LNCaP clone FGC (cell line): ENCODE data around the gene TPX2.

Source experiments
- DNase-seq: peaks from one replicate; pipeline ENCODE4 v3.0.0-alpha.2; 2011; ENCODE audit warnings: low read depth
- H3K4me3 ChIP-seq: 2 replicates; pipeline ENCODE4 v1.5.1; 2011; ENCODE audit warnings: mild to moderate bottlenecking, low read depth, low read length, control low read depth
- TF ChIP-seq, protein P1 (sequence below): IDR thresholded peaks from 2 replicates; pipeline ENCODE4 v1.5.1; 2012; ENCODE audit warnings: mild to moderate bottlenecking; ENCODE audit not compliant: control insufficient read depth, insufficient read depth; ENCODE audit errors: extremely low read depth

The TPX2 gene

DNA sequence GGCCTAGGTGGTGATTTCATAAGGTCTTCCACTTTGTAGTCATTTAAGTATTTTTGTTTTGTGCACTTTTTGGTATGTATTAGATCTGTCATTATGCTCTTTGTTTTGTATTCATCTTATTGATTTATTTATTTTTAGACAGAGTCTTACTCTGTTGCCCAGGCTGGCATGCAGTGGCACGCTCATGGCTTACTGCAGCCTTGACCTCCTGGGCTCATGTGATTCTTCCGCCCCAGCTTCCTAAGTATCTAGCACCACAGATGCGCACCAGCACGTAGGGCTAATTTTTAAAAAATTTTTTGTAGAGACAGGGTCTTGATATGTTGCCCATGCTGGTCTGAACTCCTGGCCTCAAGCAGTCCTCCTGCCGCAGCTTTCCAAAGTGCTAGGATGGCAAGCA lies 30.6 kb downstream of the TPX2 start:
- DNase-seq = no peak
- H3K4me3 ChIP-seq = no peak overlapping the region
- TF ChIP-seq, protein P1, sequence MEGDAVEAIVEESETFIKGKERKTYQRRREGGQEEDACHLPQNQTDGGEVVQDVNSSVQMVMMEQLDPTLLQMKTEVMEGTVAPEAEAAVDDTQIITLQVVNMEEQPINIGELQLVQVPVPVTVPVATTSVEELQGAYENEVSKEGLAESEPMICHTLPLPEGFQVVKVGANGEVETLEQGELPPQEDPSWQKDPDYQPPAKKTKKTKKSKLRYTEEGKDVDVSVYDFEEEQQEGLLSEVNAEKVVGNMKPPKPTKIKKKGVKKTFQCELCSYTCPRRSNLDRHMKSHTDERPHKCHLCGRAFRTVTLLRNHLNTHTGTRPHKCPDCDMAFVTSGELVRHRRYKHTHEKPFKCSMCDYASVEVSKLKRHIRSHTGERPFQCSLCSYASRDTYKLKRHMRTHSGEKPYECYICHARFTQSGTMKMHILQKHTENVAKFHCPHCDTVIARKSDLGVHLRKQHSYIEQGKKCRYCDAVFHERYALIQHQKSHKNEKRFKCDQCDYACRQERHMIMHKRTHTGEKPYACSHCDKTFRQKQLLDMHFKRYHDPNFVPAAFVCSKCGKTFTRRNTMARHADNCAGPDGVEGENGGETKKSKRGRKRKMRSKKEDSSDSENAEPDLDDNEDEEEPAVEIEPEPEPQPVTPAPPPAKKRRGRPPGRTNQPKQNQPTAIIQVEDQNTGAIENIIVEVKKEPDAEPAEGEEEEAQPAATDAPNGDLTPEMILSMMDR = no peak

DNA sequence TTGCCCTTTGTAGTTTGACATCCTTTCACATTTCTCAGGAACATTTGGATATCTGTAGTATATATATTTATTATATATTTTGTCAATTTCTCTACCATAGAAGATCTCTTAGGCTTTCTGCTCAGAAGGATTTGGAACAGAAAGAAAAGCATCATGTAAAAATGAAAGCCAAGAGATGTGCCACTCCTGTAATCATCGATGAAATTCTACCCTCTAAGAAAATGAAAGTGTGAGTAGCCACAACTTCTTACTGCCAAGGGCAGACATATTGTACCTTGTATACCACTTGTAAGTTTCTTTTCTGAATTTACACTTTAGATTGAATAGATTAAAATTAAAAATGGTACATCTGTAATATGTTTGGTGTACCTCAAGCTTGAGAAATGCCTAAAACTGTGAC lies 31.2 kb downstream of the TPX2 start:
- TF ChIP-seq, protein P1 = no peak
- H3K4me3 ChIP-seq = 0 out of 2 replicates have a peak overlapping the region, but pooled peaks have one; percentile 18
- no peak for DNase-seq

DNA sequence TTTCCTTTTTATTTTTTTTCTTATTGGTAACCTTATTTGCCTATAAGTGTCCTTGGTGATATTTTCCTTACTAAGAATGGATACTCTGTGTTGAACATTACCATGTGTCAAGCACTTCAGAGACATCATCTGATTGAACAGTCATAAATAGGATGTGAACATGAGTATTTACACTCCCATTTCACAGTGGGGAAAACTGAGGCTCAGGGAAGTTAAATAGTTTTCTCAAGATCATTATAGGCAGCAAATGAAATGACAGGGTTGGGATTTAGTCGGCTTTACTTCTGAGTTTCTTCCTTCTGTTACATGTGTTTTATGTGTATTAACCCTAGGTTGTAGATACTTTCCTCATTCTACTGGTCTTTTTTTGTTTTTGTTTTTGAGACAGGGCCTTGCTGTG lies 35.3 kb downstream of the TPX2 start:
- TF ChIP-seq, protein P1 = no peak
- no peak overlapping the region for H3K4me3 ChIP-seq
- no peak for DNase-seq

DNA sequence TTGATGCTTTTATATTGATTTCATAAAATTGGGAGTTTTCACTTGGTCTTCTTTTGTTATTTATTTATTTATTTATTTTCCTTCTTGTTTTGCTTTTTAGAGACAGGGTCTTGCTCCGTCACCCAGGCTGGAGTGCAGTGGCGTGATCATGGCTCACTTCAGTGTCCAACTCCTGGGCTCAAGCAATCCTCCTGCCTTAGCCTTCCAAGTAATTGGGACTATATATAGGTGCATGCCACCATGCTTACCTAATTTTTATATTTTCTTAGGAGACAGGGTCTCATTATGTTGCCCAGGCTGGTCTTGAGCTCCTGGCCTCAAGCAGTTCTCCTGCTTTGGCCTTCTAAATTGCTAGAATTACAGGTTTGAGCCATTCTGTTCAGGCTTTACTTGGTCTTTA lies 41.7 kb downstream of the TPX2 start:
- TF ChIP-seq, protein P1 = no peak
- DNase-seq = no peak
- no peak overlapping the region for H3K4me3 ChIP-seq

DNA sequence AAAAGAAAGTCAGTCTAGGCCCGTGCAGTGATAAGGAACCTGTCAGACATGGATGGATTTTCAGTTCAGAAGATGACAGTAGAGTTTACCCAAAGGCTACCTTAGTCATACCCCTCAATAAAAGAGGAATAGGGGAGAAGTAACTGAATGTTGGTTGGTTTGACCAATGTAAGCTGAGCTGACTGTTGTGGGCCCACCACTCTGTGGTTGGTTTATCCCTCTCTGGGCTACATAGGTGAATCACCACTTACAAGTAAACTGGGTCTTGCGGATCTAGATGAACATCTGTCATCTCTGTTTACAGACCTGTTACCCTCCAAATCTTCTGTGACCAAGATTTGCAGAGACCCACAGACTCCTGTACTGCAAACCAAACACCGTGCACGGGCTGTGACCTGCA lies 42.9 kb downstream of the TPX2 start:
- TF ChIP-seq, protein P1 = no peak
- DNase-seq = no peak
- H3K4me3 ChIP-seq = no peak overlapping the region

DNA sequence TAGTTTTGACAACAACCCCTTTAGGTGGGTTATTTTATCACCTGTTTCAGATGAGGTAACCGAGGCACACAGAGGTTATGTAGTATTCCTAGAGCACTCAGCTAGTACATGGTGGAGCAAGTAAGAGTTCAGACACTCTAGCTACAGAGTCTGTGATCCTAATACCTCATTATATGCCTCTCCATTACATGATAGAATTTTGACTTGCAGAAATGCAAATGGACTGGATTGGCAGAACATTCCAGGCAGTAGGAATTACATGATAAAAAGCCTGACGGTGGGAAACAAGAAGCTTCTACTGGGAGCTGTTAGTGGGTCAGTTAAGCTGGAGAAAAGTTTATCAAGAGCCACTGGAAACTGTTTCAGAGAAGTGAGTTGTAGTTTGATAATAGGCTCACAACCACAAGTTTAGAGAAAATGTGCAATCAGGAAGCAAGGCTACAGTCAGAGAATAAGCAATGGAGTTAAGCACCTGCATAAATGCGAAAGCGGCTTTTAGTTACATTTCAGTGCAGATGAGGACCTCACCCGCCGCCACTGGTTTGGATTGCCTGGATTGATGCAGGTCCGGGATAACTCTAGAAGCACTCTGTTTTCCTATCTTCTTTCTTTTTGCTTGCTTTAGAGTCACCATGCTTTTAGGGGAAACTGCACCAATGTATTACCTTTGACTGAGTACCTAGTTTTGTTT lies 45.4 kb downstream of the TPX2 start:
- TF ChIP-seq, protein P1 = no peak
- DNase-seq = no peak
- no peak overlapping the region for H3K4me3 ChIP-seq

DNA sequence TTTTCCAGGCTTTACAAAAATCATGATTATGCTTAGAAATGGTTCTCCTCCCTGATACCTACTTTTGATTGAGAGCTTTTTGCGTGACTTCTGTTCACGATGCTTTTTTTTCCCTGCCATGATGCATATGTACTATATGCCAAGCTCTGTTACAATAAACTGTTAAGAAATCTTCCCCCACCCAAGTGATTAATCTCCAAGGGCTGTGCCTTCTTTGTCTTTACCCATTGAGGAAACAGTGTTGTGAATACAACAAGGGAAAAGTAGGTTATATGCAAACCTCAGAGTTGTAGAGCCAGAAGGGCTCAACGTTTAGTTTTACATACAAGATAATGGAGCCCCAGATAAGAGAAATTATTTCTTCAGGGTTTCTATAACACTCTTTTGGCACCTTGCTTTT lies 46.0 kb downstream of the TPX2 start:
- TF ChIP-seq, protein P1 = no peak
- DNase-seq = no peak
- H3K4me3 ChIP-seq = no peak overlapping the region
